Measurements from ENCODE around the gene SENP6. TPM values are rescaled to one million over a fixed set of nuclear protein-coding genes. Genes with fewer than 3 reads are reported as not detected.

The SENP6 gene
- total and polyA plus RNA-seq, 2 donors from 2014 or later = 28.8 to 99.3 TPM

DNA sequence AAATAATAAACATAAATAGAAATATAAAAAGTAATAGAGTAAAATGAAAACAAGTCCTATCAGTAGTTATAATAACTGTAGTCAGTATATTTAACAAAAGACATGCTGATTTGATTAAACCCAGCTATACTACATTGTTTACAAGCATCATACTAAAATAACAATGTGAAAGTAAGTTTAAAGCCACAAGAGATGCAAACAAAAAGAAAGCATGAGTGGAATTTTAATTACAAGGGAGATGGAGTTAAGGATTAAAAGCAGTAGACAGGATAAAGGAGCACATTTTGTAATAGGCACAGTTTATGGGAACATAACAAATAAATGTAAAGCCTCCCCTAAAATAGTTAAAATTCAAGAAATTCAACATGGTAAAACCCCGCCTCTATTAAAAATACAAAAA is 41.5 kb downstream of the SENP6 start:
- intact Hi-C loops (cut with DNase I) = no loop called here
- Histone ChIP-seq H3K9ac (ENCODE audit: low read length in 3 of 3) (no peak overlapping the region), H3K36me3 (ENCODE audit: control insufficient read depth in 2 of 3, insufficient read depth in 3 of 3, low read length in 3 of 3) (peaks cover 0 to 9% (median 2%) of the 10 kb centered on the region in 3 donors), H3K27ac (ENCODE audit: low read depth in 2 of 2, low read length in 2 of 2) (no peak overlapping the region), H3K27me3 (ENCODE audit: control insufficient read depth, insufficient read depth, low read length) (no peaks in the 10 kb centered on the region), H3K4me1 (ENCODE audit: control insufficient read depth in 2 of 3, insufficient read depth in 2 of 3, low read depth in 1 of 3, low read length in 3 of 3) (no peaks in the 10 kb centered on the region), H3K4me3 (ENCODE audit: low read length in 3 of 3) (no peak overlapping the region), H3K9me3 (ENCODE audit: control insufficient read depth in 2 of 3, insufficient read depth in 1 of 3, low read length in 3 of 3) (no peaks in the 10 kb centered on the region)
- TF ChIP-seq, protein P1, sequence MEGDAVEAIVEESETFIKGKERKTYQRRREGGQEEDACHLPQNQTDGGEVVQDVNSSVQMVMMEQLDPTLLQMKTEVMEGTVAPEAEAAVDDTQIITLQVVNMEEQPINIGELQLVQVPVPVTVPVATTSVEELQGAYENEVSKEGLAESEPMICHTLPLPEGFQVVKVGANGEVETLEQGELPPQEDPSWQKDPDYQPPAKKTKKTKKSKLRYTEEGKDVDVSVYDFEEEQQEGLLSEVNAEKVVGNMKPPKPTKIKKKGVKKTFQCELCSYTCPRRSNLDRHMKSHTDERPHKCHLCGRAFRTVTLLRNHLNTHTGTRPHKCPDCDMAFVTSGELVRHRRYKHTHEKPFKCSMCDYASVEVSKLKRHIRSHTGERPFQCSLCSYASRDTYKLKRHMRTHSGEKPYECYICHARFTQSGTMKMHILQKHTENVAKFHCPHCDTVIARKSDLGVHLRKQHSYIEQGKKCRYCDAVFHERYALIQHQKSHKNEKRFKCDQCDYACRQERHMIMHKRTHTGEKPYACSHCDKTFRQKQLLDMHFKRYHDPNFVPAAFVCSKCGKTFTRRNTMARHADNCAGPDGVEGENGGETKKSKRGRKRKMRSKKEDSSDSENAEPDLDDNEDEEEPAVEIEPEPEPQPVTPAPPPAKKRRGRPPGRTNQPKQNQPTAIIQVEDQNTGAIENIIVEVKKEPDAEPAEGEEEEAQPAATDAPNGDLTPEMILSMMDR (IDR thresholded peaks at IDR 0.05; ENCODE audit: borderline replicate concordance, extremely low read depth, insufficient read depth) = no peak
- DNase-seq = no peak
- FAIRE-seq = no peak

DNA sequence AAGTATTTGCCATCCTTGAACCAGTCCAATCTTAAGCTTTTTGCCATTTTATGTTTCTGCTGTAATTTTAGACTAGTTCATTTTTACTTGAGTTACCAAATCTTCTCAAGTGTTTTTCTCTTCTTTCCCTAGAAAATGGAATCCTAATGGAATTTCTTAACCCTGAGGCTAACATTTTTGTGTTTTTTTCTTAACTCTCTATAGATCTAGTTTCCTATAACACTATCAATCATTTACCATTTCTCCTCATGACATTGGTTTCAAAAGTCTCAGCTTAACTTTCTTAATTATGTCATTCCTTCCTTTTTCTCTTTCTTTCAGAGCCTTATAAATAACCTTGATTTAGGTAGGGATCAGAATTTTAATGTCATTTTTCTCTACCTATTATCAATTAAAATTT is 54.8 kb downstream of the SENP6 start:
- no peak overlapping the region for H3K4me3 ChIP-seq (ENCODE audit: low read length in 3 of 3)
- H3K4me1 ChIP-seq (ENCODE audit: control insufficient read depth in 2 of 3, insufficient read depth in 2 of 3, low read depth in 1 of 3, low read length in 3 of 3) = peaks cover 0 to 8% (median 0%) of the 10 kb centered on the region in 3 donors
- H3K27ac ChIP-seq (ENCODE audit: low read depth in 2 of 2, low read length in 2 of 2) = no peak overlapping the region
- H3K9ac ChIP-seq (ENCODE audit: low read length in 3 of 3) = no peak overlapping the region
- peaks cover 11 to 29% (median 12%) of the 10 kb centered on the region in 3 donors for H3K36me3 ChIP-seq (ENCODE audit: control insufficient read depth in 2 of 3, insufficient read depth in 3 of 3, low read length in 3 of 3)
- H3K9me3 ChIP-seq (ENCODE audit: control insufficient read depth in 2 of 3, insufficient read depth in 1 of 3, low read length in 3 of 3) = no peaks in the 10 kb centered on the region
- no peaks in the 10 kb centered on the region for H3K27me3 ChIP-seq (ENCODE audit: control insufficient read depth, insufficient read depth, low read length)
- DNase-seq (peak in 2 of 5 donors; percentile 4 to 12), FAIRE-seq (no peak)
- intact Hi-C loops (cut with DNase I) = no loop called here
- TF ChIP-seq, protein P1 (IDR thresholded peaks at IDR 0.05; ENCODE audit: borderline replicate concordance, extremely low read depth, insufficient read depth) = no peak

DNA sequence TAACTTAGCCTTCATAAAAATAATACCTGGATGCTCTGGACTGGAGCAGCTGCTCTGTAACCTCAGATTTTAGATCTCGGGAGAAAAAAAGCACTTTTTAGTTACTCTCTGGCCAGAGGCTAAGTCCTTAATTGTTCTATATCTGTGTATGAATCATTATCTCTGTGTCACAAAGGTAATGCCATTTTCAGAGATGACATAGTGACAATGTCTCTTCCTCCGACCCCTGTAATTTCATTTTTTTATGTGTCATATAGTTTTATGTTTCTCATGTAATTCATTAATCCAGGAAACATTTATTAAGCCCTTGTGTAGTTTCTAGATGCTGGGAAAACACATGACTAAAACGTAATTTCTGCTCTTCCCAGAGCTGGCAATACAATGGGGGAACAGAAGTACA is 55.6 kb downstream of the SENP6 start:
- no peak overlapping the region for H3K9ac ChIP-seq (ENCODE audit: low read length in 3 of 3)
- intact Hi-C loops (cut with DNase I) = no loop called here
- FAIRE-seq = no peak
- H3K4me3 ChIP-seq (ENCODE audit: low read length in 3 of 3) = no peak overlapping the region
- H3K27me3 ChIP-seq (ENCODE audit: control insufficient read depth, insufficient read depth, low read length) = no peaks in the 10 kb centered on the region
- no peak for DNase-seq
- H3K27ac ChIP-seq (ENCODE audit: low read depth in 2 of 2, low read length in 2 of 2) = no peak overlapping the region
- no peaks in the 10 kb centered on the region for H3K9me3 ChIP-seq (ENCODE audit: control insufficient read depth in 2 of 3, insufficient read depth in 1 of 3, low read length in 3 of 3)
- TF ChIP-seq, protein P1 (IDR thresholded peaks at IDR 0.05; ENCODE audit: borderline replicate concordance, extremely low read depth, insufficient read depth) = no peak
- H3K4me1 ChIP-seq (ENCODE audit: control insufficient read depth in 2 of 3, insufficient read depth in 2 of 3, low read depth in 1 of 3, low read length in 3 of 3) = peaks cover 0 to 8% (median 0%) of the 10 kb centered on the region in 3 donors
- H3K36me3 ChIP-seq (ENCODE audit: control insufficient read depth in 2 of 3, insufficient read depth in 3 of 3, low read length in 3 of 3) = peaks cover 11 to 26% (median 12%) of the 10 kb centered on the region in 3 donors

DNA sequence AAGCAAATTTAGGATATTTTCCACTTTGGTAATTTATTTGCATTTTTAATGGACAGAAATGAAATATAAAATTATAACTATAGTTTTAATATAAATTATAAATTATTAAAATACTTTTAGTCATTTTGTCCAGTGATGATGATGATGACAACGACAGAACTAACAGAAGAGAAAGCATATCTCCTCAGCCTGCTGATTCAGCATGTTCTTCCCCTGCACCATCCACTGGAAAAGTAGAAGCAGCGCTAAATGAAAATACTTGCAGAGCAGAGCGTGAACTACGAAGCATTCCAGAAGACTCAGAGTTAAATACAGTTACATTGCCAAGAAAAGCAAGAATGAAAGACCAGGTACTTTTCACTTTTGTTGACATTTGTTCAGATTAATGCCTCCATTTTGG is 64.9 kb downstream of the SENP6 start:
- H3K27ac ChIP-seq (ENCODE audit: low read depth in 2 of 2, low read length in 2 of 2) = no peak overlapping the region
- peaks cover 5 to 23% (median 8%) of the 10 kb centered on the region in 3 donors for H3K36me3 ChIP-seq (ENCODE audit: control insufficient read depth in 2 of 3, insufficient read depth in 3 of 3, low read length in 3 of 3)
- DNase-seq (no peak), FAIRE-seq (no peak)
- no peaks in the 10 kb centered on the region for H3K27me3 ChIP-seq (ENCODE audit: control insufficient read depth, insufficient read depth, low read length)
- no peaks in the 10 kb centered on the region for H3K9me3 ChIP-seq (ENCODE audit: control insufficient read depth in 2 of 3, insufficient read depth in 1 of 3, low read length in 3 of 3)
- TF ChIP-seq, protein P1 (IDR thresholded peaks at IDR 0.05; ENCODE audit: borderline replicate concordance, extremely low read depth, insufficient read depth) = no peak
- H3K4me1 ChIP-seq (ENCODE audit: control insufficient read depth in 2 of 3, insufficient read depth in 2 of 3, low read depth in 1 of 3, low read length in 3 of 3) = no peaks in the 10 kb centered on the region
- H3K9ac ChIP-seq (ENCODE audit: low read length in 3 of 3) = no peak overlapping the region
- no peak overlapping the region for H3K4me3 ChIP-seq (ENCODE audit: low read length in 3 of 3)
- intact Hi-C loops (cut with DNase I) = no loop called here

Measured in kidney (tissue), 14 donors.